GM21576 (cell line): ENCODE data around the gene FYB2.

Source experiments
- ATAC-seq: cut with Tn5 transposase; IDR thresholded peaks from one replicate; pipeline ENCODE4 v1.9.1; 2021; ENCODE audit warnings: mild to moderate bottlenecking, moderate library complexity; ENCODE audit not compliant: unreplicated experiment

FYB2 gene

GRCh38 chr1:56726706-56727105, 92.5 kb downstream of the FYB2 start:
- no peak for ATAC-seq

- no peak for ATAC-seq
These were observed 100.0 kb downstream of the FYB2 start for GRCh38 chr1:56719171-56719570.

GRCh38 chr1:56715156-56715555, 104.0 kb downstream of the FYB2 start:
- ATAC-seq: no peak

DNA sequence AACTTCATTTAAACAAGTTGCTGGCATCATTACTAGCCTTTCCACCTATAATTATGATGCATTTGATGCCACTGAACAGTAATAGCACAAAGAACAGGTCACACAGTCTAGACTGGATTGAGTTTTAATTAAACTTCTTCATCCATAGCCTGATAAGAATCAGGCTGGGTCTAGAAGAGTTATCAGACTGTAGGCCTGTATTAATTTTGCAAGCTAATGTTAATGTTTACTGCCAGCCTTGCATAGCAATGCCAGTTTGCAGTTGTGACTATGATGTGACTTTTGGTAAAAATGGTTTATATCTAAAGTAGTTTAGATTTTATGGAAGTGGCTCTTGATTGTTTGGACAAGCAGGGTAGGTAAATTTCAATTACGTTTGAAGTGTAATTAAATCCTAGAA, 106.1 kb downstream of the FYB2 start:
- ATAC-seq: no peak

GRCh38 chr1:56712150-56712549, 107.1 kb downstream of the FYB2 start:
- no peak for ATAC-seq

- no peak for ATAC-seq
These were observed 108.6 kb downstream of the FYB2 start for GRCh38 chr1:56710646-56711045.

DNA sequence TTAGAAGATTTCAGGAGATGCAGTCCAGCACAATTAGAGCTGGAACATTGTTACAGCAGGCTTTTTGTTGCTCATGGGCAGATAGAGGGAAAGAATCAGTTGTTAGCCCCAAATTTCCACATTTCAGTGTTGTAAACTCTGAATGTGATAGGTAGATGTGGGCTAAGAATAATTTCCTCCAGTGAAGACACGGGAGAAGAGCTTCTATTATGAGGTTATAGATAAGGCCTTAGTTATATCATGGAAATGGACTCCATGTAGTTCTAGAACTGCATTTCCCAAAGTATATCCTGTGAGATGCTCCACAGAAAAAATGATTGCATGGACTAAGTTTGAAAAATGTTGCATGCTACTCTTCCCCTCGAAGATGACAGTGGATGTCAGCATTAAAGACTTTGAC, 109.2 kb downstream of the FYB2 start:
- ATAC-seq: no peak

- ATAC-seq: peak; percentile 68
These were observed 109.8 kb downstream of the FYB2 start for GRCh38 chr1:56709269-56709880.

DNA sequence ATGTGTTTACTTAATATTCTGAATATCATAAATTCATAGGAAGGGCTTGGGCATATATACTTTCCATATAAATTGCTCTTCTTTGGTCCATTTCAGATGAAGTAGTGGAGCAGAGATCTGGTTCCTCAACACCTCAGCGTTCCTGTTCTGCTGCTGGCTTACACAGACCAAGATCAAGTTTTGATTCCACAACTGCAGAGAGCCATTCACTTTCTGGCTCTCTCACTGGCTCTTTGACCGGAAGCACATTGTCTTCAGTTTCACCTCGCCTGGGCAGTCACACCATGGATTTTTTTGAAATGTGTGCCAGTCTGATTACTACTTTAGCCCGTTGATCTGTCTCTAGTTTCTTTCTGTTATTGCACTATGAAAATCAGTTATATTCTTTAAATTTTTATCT, 111.8 kb downstream of the FYB2 start:
- ATAC-seq: no peak

DNA sequence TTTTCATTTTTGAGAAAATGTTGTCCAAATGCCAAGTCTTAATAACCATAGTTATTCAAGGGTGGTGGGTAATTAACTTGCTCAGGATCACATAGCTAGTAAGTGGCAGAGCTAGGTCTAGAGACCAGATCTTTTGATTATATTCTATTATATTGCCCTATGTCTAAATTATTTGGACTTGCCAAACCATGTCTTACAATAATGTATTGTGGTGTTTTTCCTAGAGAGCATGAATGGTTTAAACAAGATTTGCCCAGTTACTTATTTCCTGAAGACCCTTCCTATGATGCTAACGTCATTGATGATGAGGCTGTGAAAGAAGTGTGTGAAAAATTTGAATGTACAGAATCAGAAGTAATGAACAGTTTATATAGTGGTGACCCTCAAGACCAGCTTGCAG, 115.5 kb downstream of the FYB2 start:
- no peak for ATAC-seq

DNA sequence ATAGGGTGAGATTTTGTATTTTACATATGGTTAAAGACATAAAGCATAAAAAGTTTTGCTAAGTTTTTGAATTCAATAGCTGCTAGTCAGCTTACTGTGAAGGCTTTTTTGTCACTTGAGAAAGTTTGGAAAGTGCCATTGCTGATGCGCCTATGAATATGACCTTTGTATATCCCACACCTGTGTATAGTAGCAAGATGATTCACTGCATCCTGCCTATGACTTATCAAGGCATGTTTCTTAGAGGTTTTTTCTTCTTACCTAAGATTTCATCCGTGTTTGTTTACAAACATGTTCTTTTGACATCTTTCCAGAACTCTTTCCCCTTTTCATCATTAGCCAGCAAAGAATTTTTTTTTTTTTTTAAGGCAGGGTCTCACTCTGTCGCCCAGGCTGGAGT, 122.5 kb downstream of the FYB2 start:
- no peak for ATAC-seq

GRCh38 chr1:56688522-56689026, 130.6 kb downstream of the FYB2 start:
- peak; percentile 62 for ATAC-seq

DNA sequence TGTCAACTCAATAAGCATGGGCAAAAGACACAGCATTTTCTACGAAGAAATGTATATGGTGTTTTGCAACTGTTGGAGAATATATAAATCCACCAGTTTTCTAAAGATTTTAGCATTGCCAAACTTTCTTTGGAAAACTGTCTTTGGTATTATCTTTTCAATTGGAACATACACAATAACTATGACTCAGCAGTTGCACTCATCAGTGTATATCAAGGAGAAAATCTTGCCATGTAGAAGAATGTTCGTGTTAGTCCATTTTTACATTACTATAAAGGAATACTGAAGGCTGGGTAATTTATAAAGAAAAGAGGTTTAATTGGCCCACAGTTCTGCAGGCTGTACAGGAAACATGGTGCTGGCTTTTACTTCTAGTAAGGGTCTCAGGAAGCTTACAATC, 133.0 kb downstream of the FYB2 start:
- no peak for ATAC-seq

GRCh38 chr1:56683569-56683968, 135.6 kb downstream of the FYB2 start:
- no peak for ATAC-seq

GRCh38 chr1:56676571-56677035, 142.6 kb downstream of the FYB2 start:
- no peak for ATAC-seq

GRCh38 chr1:56675763-56676162, 143.4 kb downstream of the FYB2 start:
- ATAC-seq: no peak

DNA sequence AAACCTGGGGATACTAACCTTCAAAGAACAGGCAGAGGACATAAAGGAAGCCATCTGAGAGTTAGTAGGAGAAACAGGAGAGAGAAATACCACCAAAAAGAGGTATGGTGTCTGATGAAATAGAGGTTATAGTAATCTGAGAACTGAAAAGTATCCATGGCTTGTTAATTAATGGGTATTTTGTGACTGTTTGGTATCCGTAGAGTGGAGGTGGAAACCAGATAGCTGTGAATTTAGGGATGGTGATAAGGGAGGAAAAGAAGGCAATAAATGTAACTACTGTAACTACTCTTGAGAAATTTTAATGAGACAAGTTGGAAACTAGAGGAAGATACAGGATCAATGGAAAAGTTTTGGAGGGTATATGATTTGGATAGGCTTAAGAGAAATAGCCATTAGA, 146.6 kb downstream of the FYB2 start:
- no peak for ATAC-seq

DNA sequence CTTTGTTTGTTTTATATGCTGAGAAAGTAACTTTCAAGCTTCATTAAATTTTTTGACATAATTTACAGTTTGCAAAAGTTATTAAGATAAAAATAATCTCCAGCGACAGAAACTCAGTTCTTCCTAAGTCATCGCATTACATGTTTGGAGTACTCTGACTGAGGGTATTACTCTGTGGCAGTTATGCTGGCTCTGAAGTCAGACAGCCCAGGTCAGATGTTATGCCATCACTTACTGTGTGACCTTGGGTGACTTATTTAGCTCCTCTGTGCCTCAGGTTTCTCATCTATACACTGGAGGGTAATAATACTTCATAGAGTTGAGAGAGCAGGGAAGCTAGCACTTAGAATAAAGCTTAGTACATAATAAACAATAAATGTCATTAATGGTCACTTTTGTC, 147.7 kb downstream of the FYB2 start:
- no peak for ATAC-seq

DNA sequence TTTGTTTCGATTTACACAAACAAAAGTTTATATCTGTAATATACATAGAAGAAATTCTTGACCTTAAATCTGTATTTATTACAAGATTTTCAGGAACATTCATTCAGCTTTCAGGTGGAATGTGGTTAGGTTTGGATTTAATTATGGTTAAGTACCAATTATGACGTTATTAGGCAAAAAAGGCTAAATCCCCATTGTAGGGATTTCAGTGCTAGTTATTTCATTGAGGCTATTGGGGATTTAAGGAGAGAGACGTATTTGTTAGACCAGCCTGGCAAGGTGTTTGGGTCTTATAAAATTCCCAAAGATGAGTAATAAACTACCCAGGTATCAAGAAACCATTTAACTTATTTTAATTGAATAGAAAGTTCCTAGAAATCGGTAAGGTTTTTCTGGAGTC, 148.1 kb downstream of the FYB2 start:
- ATAC-seq: no peak

DNA sequence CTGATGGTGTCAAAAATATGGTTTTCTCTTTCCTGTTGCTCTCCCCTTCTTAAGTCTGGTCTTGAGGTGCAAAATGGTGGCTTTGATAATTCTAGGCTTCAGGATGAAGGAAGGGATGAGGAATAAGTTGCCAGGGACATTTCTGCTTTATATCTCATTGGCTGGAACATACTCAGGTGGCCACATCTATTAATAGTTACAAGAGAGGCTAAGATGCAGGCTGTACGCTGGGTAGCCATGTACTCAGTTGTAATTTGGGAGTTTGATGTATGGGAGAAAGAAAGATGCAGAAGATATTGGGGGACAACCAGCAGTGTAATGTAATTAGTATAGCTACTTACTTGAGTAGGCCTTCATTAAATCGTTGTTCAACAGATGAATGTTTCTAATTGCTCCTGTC, 148.9 kb downstream of the FYB2 start:
- no peak for ATAC-seq
